ENCODE results near the gene CD79A.

CD79A gene

DNA sequence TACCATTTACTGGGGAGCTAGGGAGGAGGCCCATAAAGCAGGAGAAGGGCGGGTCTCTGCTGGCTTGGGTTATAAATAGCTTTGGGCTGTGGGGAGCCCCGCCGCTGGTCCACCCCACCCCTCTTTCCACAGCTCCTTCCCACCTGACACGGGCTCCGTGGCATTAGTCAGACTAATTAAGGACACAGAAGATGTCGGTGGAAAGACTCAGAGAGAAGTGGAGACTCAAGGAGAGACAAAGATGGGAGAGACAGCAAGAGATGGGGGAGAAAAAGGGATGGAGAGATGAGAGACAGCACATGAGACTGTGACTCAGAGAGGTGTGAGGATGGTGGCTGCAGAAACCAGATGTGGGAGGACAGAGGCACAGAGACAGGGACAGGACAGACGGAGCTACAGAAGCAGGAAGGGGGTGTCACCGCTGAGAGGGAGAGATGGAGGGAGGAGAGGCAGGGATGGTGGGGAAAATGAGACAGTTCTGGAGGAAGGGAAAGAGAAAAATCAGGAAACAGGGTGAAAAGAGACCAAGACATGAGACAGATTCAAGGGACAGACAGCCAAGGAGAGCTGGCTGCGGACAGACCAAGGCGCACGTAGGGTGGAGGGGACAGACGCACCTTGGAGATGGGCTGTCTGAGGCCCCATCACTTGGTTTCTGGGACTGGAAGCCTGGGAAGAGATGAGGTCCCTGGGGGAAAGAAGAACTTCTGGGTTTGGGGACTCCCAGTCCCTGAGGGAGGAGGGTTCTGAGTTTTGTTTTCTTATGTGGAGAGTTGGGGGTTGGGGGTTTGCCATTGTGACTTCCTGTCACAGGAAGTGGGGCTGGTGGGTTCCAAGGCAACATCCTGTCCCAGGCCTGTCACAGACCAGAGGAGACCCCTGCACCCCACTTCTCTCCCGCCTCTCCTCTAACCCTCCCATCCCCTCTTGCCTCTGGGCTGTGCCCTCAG, 10.0 kb downstream of the CD79A start:
- DNase-seq: no peak

DNA sequence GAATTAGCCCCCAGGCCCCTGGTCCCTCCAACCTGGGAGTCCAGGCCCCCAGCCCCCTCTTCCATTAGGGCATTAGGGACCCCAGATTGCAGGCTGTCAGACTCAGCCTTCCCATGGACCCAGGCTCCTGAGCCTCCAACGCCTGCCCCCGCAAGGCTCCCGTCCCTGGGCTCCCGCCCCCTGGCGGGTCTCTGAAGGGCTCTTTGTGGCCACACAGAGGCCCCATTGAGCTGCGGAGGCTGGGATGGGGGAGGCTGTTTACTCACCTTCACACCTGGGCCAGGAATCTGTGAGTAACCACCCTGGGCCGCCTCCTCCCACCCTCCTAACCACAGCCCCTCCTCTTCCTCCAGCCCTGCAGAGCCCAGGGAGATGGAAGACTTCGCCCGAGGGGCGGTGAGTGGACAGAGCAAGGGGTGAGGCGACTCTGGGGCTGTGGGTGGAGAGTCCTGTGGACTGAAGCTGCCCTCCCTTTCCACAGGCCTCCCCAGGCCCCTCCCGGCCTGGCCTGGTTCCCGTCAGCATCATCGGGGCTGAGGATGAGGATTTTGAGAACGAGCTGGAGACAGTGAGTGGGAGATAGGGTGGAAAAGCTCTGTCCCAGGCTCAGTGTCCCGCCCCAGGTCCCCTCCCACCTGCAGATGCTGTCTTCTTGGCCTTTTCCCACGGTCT, 10.8 kb downstream of the CD79A start:
- peak; percentile 89 for DNase-seq

GRCh38 chr19:41888926-41889325, 11.8 kb downstream of the CD79A start:
- DNase-seq: no peak

DNA sequence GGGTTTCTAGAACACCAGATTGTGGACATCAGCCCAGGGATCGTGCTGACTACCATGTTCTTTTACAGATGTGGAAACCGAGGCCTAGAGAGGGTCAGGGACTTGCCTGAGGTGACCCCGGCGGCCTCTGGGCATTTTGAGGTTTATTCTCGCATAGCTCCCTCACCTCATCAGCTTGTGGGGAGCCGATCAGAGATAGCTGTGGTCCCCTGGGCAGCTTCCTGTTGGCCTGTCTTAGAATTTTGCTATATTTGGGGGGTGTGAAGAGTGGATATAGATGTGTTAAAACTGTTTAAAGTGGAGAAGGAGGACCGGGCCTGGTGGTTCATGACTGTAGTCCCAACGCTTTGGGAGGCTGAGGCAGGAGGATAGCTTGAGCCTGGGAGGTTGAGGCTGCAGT, 12.8 kb downstream of the CD79A start:
- no peak for DNase-seq

DNA sequence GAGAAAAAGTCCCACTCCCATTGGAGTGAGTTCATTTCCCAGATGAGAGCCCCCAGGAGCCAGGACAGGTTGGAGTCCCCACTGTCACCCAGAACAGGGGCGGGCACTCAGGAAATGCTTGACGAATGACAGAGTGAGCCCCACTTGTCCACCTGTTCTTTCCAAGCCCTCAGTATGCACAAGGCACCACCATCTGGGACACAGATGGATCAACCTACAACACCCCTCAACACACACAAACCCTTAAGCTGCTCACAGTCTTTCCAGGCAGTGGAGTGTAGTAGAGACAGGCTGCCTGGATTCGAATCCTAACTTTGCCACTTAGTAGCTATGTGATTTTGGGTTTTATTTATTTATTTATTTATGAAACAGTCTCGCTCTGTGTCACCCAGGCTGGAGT, 13.9 kb downstream of the CD79A start:
- DNase-seq: no peak

GRCh38 chr19:41892173-41892902, 15.3 kb downstream of the CD79A start:
- no peak for DNase-seq

GRCh38 chr19:41893899-41894298, 16.8 kb downstream of the CD79A start:
- no peak for DNase-seq

GRCh38 chr19:41894350-41894749, 17.3 kb downstream of the CD79A start:
- DNase-seq: no peak

GRCh38 chr19:41895745-41896580, 18.9 kb downstream of the CD79A start:
- DNase-seq: no peak

GRCh38 chr19:41896581-41896942, 19.5 kb downstream of the CD79A start:
- DNase-seq: no peak

GRCh38 chr19:41897181-41897580, 20.1 kb downstream of the CD79A start:
- no peak for DNase-seq

DNA sequence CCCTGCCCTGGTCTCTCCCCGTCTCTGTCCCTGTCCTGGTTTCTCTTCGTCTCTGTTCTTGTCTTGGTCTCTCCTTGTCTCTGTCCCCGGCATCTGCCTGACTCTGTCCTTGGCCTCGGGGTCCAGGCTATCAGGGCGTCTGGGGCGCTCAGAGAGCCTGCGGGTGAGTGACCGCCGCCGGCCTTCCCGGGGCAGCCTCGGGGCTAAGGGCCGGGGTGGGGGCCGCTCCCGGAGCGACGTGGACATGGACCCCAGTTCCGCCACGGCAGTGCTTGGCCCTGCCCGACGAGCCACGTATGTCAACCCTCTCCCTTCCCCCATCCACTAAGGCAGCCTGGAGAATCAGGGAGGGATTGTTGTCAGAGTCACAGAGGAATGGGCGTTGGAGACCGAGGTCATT, 20.7 kb downstream of the CD79A start:
- no peak for DNase-seq

- DNase-seq: no peak
These were observed 21.2 kb downstream of the CD79A start for GRCh38 chr19:41898235-41898634.

GRCh38 chr19:41901707-41902360, 24.8 kb downstream of the CD79A start:
- DNase-seq: no peak

GRCh38 chr19:41902594-41902993, 25.5 kb downstream of the CD79A start:
- DNase-seq: no peak

DNA sequence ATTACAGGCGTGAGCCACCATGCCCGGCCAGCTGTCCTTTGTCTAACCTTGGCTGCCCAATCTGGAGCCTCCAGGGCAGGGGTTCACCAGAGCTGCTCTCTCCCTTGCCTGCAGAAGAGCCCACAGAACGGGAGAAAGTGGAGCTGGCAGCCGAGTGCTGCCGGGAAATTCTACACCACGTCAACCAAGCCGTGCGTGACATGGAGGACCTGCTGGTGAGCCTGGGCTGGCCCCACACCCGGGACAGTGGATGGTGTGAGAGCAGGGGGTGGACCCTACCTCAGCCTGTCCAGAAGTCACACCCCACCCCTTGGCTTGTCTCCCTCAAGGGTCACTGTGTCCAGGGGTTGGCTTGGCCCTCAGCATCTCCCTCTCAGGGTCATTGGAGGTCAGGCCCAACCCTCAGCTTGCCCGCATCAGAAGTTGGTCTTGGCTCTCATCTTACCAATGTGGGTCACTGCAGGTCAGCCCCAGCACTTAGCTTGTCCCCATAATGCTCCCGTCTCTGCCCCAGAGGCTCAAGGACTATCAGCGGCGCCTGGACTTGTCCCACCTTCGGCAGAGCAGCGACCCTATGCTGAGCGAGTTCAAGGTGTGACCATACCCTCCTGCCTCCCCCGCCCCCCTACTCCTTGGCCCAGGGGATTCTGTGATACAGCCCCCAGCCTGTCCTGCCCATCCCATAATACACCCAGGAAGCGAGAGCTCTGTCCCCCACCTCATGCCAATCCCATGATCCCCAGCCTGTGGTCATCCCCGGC, 26.3 kb downstream of the CD79A start:
- no peak for DNase-seq

DNA sequence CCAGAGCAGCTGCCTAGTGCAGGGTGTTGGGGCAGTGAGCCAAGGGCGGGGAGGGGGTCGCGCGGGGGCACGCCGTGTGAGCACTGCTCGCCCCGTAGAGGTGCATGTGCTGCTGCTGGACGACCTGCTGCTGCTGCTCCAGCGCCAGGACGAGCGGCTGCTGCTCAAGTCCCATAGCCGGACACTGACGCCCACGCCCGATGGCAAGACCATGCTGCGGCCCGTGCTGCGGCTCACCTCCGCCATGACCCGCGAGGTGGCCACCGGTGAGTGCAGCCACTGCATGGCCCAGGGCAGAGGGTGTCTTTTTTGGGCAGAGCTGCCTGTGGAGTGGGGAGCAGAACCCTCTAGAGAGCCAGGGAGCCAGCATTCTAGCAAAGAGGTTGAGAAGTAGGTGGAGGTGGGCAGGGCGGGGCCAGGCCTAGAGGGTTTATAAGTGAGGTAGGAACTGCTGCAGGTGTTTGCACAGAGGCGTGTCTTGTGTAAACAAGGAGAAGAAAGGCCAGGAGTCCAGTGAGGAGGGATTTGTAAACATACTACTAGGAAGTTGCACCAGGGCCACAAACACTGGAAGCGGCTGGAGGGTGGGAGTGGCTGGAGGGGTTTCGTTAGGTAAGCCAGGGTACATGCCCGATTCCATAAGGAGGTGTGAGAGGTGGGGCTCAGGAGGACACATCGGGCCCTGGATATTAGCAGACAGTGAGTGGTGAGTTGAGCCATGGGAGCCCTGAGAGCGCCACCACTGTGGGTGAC, 27.2 kb downstream of the CD79A start:
- no peak for DNase-seq

GRCh38 chr19:41905273-41906002, 28.4 kb downstream of the CD79A start:
- DNase-seq: no peak

DNA sequence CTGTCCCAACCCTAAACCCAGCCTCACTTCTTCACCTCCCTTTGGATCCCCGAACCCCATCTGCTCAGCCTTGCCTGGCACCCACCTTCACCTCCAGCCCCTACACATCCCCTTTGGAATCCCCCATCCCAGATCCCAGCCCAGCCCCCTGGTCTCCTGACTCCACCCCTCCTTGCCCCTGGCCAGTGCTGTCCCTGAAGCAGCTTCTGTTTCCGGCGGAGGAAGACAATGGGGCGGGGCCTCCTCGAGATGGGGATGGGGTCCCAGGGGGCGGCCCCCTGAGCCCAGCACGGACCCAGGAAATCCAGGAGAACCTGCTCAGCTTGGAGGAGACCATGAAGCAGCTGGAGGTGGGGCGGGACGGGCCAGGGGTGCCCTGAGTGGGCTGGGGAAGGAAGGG, 29.2 kb downstream of the CD79A start:
- no peak for DNase-seq

Measured in activated CD8-positive, alpha-beta memory T cell treated with anti-CD3 and anti-CD28 coated beads, Interleukin-2, amount 50 U/mL, for 48 hours (primary cell).